ENCODE measurements around the gene MYT1.

GRCh38 chr20:64220891-64221527 lies 56.8 kb downstream of the MYT1 start:
- TF ChIP-seq ZBTB33 (IDR thresholded peaks at IDR 0.05) (no peak), CTCF (IDR thresholded peaks at IDR 0.05; ENCODE audit: low read depth, low read length, missing input control) (no peak), ATF3 (IDR thresholded peaks at IDR 0.05) (no peak), TAF1 (conservative IDR thresholded peaks at IDR 0.05) (no peak), GABPA (IDR thresholded peaks at IDR 0.05 in 1 of 2, conservative IDR thresholded peaks at IDR 0.05 in 1 of 2) (no peak), EGR1 (IDR thresholded peaks at IDR 0.05; ENCODE audit: low read depth in 2 of 2) (no peak), MAX (IDR thresholded peaks at IDR 0.05) (no peak), SP1 (IDR thresholded peaks at IDR 0.05) (no peak), REST (IDR thresholded peaks at IDR 0.05) (no peak), FOXA1 (IDR thresholded peaks at IDR 0.05) (no peak)
